Activated CD4-positive, CD25-positive, alpha-beta regulatory T cell treated with anti-CD3 and anti-CD28 coated beads, Interleukin-2, amount 50 U/mL, for 16 hours (primary cell): ENCODE data around the gene TPK1.

Experiments
- DNase-seq: peaks from one replicate; pipeline ENCODE4 v3.0.0-alpha.2; 2020; ENCODE audit warnings: low read depth, low spot score

Gene TPK1

GRCh38 chr7:144410441-144410840, 425.4 kb downstream of the TPK1 start:
- DNase-seq = no peak

- no peak for DNase-seq
Observed at GRCh38 chr7:144408121-144408520, 427.7 kb downstream of the TPK1 start.

GRCh38 chr7:144407266-144407931, 428.5 kb downstream of the TPK1 start:
- DNase-seq = no peak

GRCh38 chr7:144404946-144405345, 430.9 kb downstream of the TPK1 start:
- no peak for DNase-seq

- no peak for DNase-seq
Observed at GRCh38 chr7:144403649-144404061, 432.2 kb downstream of the TPK1 start, which contains the start of gene NOBOX. TSS of gene NOBOX (minus strand) at chr7:144403693.

GRCh38 chr7:144403102-144403501, 432.8 kb downstream of the TPK1 start:
- no peak for DNase-seq
